Measurements from ENCODE around the gene B4GALNT2. TPM values are rescaled to one million over a fixed set of nuclear protein-coding genes. Genes with fewer than 3 reads are reported as not detected.
"Not testable (repeated sequence)": the region's sequence is repeated elsewhere in the genome, so short reads cannot be mapped to it uniquely, and the experiment has no call there.

Gene B4GALNT2
- under 1 TPM; 0.04 to 0.98 (median 0.80) TPM for total RNA-seq

DNA sequence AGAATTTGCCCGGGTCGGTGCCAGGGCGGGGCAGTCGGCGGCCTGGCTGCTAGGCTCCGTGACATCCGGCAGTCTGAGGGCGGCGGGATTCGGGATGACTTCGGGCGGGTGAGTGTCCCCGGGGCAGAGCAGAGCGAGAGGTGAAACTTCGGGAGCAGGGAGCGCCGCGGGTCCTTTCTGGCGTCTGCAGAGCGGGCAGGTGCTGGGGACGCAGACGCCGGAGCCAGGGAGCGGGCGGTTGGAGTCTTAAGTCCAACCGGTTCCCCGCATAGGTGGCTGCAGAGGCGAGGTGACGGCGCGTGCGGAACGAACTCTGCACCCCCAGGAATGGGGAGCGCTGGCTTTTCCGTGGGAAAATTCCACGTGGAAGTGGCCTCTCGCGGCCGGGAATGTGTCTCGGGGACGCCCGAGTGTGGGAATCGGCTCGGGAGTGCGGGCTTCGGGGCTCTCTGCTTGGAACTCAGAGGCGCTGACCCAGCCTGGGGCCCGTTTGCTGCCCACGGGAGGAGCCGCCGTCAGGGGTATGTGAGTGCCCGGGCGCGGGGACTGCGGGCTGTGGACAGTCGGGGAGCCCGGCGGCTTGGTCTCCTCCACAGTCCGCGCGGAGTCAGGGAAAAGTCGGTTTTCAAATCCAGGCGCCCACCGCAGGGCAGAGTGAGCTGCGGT lies at the start of gene B4GALNT2:
Gene B4GALNT2, plus strand, starts transcription at position 71 of the 666 bp plus-strand sequence. Its CDS starts 24 bp downstream, at position 95.
- intact Hi-C loops (cut with DNase I; ENCODE audit: low total_unique reads), result no loop called here
- WGBS, 2 donors, result 8 to 10% methylated on average over 27 to 53 of the region's 65 CpGs
- no peak within 1 kb of the TSS for H3K4me3 ChIP-seq (ENCODE audit: low read depth, poor library complexity, severe bottlenecking)
- no peak for DNase-seq (ENCODE audit: low spot score in 2 of 2)
- no peak for TF ChIP-seq POLR2A (IDR thresholded peaks at IDR 0.05)
- TF ChIP-seq CTCF (IDR thresholded peaks at IDR 0.05), result no peak

- DNase-seq (ENCODE audit: low spot score in 2 of 2); H3K4me3 ChIP-seq (ENCODE audit: low read depth, poor library complexity, severe bottlenecking); intact Hi-C loops (cut with DNase I; ENCODE audit: low total_unique reads): not testable (repeated sequence)
- WGBS, 2 donors, result 59 to 60% methylated on average over 2 of the region's 2 CpGs
Observed at GRCh38 chr17:49085046-49085445, 47.5 kb upstream of the B4GALNT2 start.

DNA sequence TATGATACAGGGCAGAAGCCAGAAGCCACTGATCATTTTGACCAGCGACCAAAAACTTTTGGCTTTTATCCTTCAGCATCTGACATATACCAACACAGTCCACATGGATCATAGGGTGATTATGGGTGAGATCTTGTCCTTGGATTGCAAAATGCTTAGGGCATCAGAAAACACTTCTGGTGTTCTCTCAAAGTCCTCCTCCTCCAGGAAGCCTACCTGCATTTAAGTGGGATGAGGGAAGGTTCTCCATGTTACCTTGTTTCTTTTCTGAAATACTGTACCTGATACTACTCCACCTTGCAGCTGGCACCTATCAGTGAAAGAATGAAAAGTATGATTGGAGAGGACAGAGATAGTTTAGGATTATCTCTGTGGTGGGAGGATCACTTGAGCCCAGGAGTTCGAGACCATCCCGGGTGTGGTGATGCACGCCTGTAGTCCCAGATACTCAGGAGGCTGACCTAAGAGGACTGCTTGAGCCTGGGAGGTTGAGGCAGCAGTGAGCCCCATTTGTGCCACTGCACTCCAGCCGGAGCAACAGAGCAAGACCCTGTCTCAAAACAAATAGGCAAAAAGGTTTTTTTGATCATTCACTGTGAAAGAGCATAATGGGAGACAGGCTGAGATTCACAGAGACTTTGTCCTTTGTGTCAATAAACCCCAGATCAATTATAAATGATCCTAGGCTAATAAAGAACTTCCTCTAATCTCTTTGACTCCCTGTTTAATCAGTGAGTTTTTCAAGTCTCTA lies 46.8 kb upstream of the B4GALNT2 start:
- 85 to 87% methylated on average over 5 of the region's 5 CpGs for WGBS, 2 donors
- TF ChIP-seq CTCF (IDR thresholded peaks at IDR 0.05), result no peak
- no peak for TF ChIP-seq POLR2A (IDR thresholded peaks at IDR 0.05)
- intact Hi-C loops (cut with DNase I; ENCODE audit: low total_unique reads), result no loop called here
- no peak overlapping the region for H3K4me3 ChIP-seq (ENCODE audit: low read depth, poor library complexity, severe bottlenecking)
- DNase-seq (ENCODE audit: low spot score in 2 of 2), result no peak

GRCh38 chr17:49086316-49086605 lies 46.3 kb upstream of the B4GALNT2 start:
- no peak overlapping the region for H3K4me3 ChIP-seq (ENCODE audit: low read depth, poor library complexity, severe bottlenecking)
- WGBS, 2 donors, result 68 to 71% methylated on average over 1 of the region's 1 CpG
- intact Hi-C loops (cut with DNase I; ENCODE audit: low total_unique reads), result no loop called here
- no peak for DNase-seq (ENCODE audit: low spot score in 2 of 2)
- TF ChIP-seq POLR2A (IDR thresholded peaks at IDR 0.05), result no peak

DNA sequence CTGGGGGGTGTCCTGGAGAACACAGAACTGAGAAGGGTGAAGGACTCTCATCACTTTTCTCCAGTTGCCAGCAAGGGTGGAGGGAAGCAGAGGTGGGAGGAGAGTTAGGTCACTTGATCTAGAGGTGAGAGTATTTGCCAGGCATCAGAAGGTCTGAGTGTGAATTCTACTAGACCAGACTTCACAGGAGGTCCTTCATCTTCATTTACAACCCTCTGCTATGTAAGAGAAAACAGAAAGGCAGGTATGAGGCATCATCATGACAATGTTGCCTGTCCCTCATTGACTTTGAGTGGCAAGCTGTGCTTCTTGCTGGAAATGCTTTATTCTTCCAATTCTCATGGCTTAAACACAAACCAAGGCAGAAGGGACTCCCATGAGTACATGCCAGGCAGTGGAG lies 45.9 kb upstream of the B4GALNT2 start:
- intact Hi-C loops (cut with DNase I; ENCODE audit: low total_unique reads), result no loop called here

GRCh38 chr17:49089094-49089493 lies 43.5 kb upstream of the B4GALNT2 start:
- intact Hi-C loops (cut with DNase I; ENCODE audit: low total_unique reads), result no loop called here
- TF ChIP-seq POLR2A (IDR thresholded peaks at IDR 0.05), result no peak
- TF ChIP-seq CTCF (IDR thresholded peaks at IDR 0.05), result no peak
- 90 to 91% methylated on average over 7 of the region's 7 CpGs for WGBS, 2 donors
- DNase-seq (ENCODE audit: low spot score in 2 of 2), result no peak
- no peak overlapping the region for H3K4me3 ChIP-seq (ENCODE audit: low read depth, poor library complexity, severe bottlenecking)

More for the DNA sequence above, 45.9 kb upstream of the B4GALNT2 start:
- TF ChIP-seq POLR2A (IDR thresholded peaks at IDR 0.05), result no peak
- TF ChIP-seq CTCF (IDR thresholded peaks at IDR 0.05), result no peak
- H3K4me3 ChIP-seq (ENCODE audit: low read depth, poor library complexity, severe bottlenecking), result no peak overlapping the region
- DNase-seq (ENCODE audit: low spot score in 2 of 2), result no peak
